Activated T-helper 1 cell treated with anti-CD3 and anti-CD28 coated beads, Interleukin-12 subunit alpha, Interleukin-12 subunit beta, Interleukin-2, Interleukin-4 antibody, amounts not matched to agents 30 ng/mL and 10 ng/mL and 1 ng/mL, durations not matched to agents 14 hours and 24 hours and 36 hours (primary cell): ENCODE data around the gene TNFRSF8. TPM values are rescaled to one million over a fixed set of nuclear protein-coding genes. Genes with fewer than 3 reads are reported as not detected.

Experiments
- DNase-seq: peaks from one replicate; pipeline ENCODE4 v3.0.0; 2021; ENCODE audit warnings: low spot score
- H3K27ac Mint-ChIP-seq: one replicate; pipeline ENCODE4 v1.8.0; 2021; ENCODE audit warnings: mild to moderate bottlenecking, mixed read lengths
- H3K27me3 Mint-ChIP-seq: one replicate; pipeline ENCODE4 v1.8.0; 2022; ENCODE audit warnings: mild to moderate bottlenecking, moderate library complexity, mixed read lengths; ENCODE audit not compliant: insufficient read depth
- H3K36me3 Mint-ChIP-seq: one replicate; pipeline ENCODE4 v1.8.0; 2021; ENCODE audit warnings: low read depth, mixed read lengths
- H3K4me1 Mint-ChIP-seq: one replicate; pipeline ENCODE4 v1.8.0; 2021; ENCODE audit warnings: low read depth, mixed read lengths
- H3K4me3 Mint-ChIP-seq: one replicate; pipeline ENCODE4 v1.8.0; 2021; ENCODE audit warnings: mild to moderate bottlenecking, moderate library complexity, mixed read lengths
- H3K9me3 Mint-ChIP-seq: one replicate; pipeline ENCODE4 v1.8.0; 2021; ENCODE audit warnings: mixed read lengths
- intact Hi-C: fragments of 100-400 bp; cut with micrococcal nuclease; formaldehyde crosslinking; loops from one replicate; pipeline ENCODE4 v1.15.1; 2024
- total RNA-seq: library from RNA; stranded (reverse); gene quantifications from 2 replicates; pipeline ENCODE4 v1.2.3, GENCODE V29; 2022

TNFRSF8 gene
- total RNA-seq, 1 donor from 2014 or later = 27.9 TPM

DNA sequence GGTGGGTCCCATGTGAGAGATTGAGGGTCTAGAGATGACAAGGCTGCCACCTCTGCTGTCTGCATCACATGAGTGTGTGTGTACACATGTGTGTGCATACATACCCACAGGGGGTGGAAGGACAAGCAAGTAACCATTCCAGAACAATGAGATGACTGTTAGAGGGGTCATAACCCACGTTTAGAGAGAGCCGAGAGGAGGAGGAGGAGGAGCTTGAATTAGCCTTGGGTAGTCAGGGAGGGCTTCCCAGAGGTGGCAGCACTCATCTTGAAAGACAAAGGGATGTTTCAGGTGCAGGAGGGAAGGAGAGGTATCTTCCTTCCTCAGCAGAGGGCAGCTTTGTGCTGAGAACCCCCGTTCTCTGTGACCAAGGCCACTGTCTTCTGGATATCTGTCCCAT is 125.0 kb downstream of the TNFRSF8 start:
- intact Hi-C loops = no loop called here
- Mint-ChIP-seq H3K27me3 (no peaks in the 10 kb centered on the region), H3K9me3 (no peaks in the 10 kb centered on the region), H3K27ac (no peak overlapping the region), H3K4me1 (peaks cover 53% of the 10 kb centered on the region), H3K36me3 (peaks cover 43% of the 10 kb centered on the region), H3K4me3 (no peak overlapping the region)
- no peak for DNase-seq

DNA sequence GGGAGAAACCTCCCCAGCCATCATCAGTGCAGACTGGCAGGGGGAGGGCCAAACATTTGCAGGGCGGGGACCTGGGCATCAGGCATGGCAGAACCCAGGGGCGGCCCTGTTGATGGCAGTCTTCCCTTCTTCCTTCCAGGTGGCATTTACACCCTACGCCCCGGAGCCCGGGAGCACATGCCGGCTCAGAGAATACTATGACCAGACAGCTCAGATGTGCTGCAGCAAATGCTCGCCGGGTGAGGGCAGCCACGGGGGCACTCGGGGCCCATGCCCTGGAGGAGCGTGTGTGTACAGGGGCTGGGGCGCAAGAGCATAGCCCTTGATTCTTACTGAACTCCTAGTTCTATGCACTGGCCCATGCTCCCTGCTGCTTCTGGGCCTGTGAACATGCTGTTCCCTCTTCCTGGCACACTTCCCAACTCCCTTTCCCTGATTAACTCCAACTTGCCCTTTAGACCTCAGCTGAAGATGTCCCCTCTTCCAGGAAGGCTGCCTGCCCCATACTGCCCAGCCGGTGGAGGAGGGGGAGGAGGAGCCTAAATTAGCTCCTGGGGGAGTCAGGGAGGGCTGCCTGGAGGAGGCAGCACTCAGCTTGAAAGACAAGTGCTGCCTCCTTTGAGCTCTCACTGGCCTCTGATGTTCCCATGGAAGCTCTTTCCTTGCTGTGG is 125.7 kb downstream of the TNFRSF8 start:
- DNase-seq = no peak
- no peak overlapping the region for H3K4me3 Mint-ChIP-seq
- H3K27ac Mint-ChIP-seq = peak overlapping the region; percentile 53
- H3K27me3 Mint-ChIP-seq = no peaks in the 10 kb centered on the region
- H3K36me3 Mint-ChIP-seq = peaks cover 42% of the 10 kb centered on the region
- intact Hi-C loops = no loop called here
- H3K4me1 Mint-ChIP-seq = peaks cover 47% of the 10 kb centered on the region
- H3K9me3 Mint-ChIP-seq = no peaks in the 10 kb centered on the region

DNA sequence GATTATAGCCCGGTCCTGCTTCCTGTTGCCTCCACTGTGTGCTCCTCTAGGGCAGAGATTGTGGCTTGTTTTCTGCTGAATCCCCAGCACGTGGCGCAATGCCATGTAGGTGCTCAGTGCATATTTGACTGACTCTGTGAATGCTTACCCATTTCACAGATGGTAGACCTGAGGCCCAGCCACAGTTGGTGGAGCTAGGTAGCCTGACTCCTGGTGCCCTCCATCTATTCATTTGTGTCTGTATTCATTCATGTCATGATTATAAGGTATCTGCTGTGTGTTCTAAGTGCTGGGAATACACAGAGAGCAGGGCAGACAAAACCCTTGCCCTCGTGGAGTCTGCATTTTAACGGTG is 126.2 kb downstream of the TNFRSF8 start:
- DNase-seq = no peak
- Mint-ChIP-seq H3K9me3 (no peaks in the 10 kb centered on the region), H3K4me1 (peaks cover 48% of the 10 kb centered on the region), H3K4me3 (no peak overlapping the region), H3K27me3 (no peaks in the 10 kb centered on the region), H3K27ac (peak overlapping the region; percentile 53), H3K36me3 (peaks cover 47% of the 10 kb centered on the region)
- intact Hi-C loops = no loop called here

DNA sequence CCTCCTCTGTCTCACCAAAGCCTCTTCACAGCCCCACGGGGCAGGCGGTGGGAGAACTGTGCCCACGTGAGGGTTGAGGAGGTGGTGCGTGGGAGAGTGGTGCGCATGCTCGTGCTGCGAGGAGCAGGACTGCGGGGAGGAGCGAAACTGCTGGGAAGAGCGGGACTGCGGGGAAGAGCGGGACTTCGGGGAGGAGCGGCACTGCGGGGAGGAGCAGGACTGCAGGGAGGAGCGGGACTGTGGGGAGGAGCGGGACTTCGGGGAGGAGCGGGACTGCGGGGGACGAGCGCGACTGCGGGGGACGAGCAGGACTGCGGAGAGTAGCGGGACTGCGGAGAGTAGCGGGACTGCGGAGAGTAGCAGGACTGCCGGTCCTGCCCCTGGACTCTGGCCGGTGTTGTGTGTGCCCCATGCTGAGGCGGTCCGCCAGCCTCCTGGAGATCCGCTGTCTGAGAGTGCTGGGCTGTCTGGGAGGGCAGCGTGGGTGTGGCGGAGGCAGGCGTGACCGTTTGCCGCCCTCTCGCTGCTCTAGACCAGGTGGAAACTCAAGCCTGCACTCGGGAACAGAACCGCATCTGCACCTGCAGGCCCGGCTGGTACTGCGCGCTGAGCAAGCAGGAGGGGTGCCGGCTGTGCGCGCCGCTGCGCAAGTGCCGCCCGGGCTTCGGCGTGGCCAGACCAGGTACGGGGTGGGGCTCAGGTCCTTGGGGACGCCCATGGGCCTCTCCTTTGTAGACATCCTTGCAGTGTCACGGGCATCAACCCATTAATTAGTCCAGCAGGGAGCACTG is 128.3 kb downstream of the TNFRSF8 start:
- Mint-ChIP-seq H3K4me1 (peaks cover 56% of the 10 kb centered on the region), H3K36me3 (peaks cover 58% of the 10 kb centered on the region), H3K27ac (peak overlapping the region; percentile 68), H3K27me3 (no peaks in the 10 kb centered on the region), H3K4me3 (no peak overlapping the region), H3K9me3 (no peaks in the 10 kb centered on the region)
- no peak for DNase-seq
- intact Hi-C loops = no loop called here

Other genes with a start within 250 kb of the TNFRSF8 start
- gene NPPA, start 215.5 kb upstream of the TNFRSF8 start, total RNA-seq = not detected in 2 replicates
- gene NPPB, start 204.4 kb upstream of the TNFRSF8 start, total RNA-seq = not detected in 2 replicates
- 38.2 and 39.1 TPM in 2 replicates for gene KIAA2013, start 136.9 kb upstream of the TNFRSF8 start, total RNA-seq
- 32.3 and 37.8 TPM in 2 replicates for gene PLOD1, start 128.6 kb upstream of the TNFRSF8 start, total RNA-seq
- gene MFN2, start 82.9 kb upstream of the TNFRSF8 start, total RNA-seq = 88.1 and 95.4 TPM in 2 replicates
- gene MIIP, start 43.8 kb upstream of the TNFRSF8 start, total RNA-seq = 74.9 and 75.3 TPM in 2 replicates
- 211 and 213 TPM in 2 replicates for gene TNFRSF1B, start 103.7 kb downstream of the TNFRSF8 start, total RNA-seq
- gene VPS13D, start 166.7 kb downstream of the TNFRSF8 start, total RNA-seq = 33.6 and 35.7 TPM in 2 replicates